ENCODE data around the gene MYO5A. TPM values are rescaled to one million over a fixed set of nuclear protein-coding genes. Genes with fewer than 3 reads are reported as not detected.

The MYO5A gene
- total and polyA plus RNA-seq, 2 donors (not counting 1 experiment from before 2014, with no cell fraction given): 12.2 to 44.4 TPM

- 100% methylated on average over 1 of the region's 4 CpGs for WGBS (ENCODE audit: insufficient coverage)
Observed at GRCh38 chr15:52524223-52525136, 4.2 kb downstream of the MYO5A start.

More at GRCh38 chr15:52524223-52525136, 4.2 kb downstream of the MYO5A start:
- ChIA-PET CTCF (interaction anchor here (0.8 kb wide), 2 partner anchors 58 to 268 kb away, joined by 3 read pairs; no protein-coding TSS in a partner anchor), POLR2A (interaction anchor here (0.6 kb wide), 1 partner anchor 20 kb away, joined by 4 read pairs; no protein-coding TSS in a partner anchor)
- no peak overlapping the region for H3K4me3 ChIP-seq (ENCODE audit: control extremely low read depth in 1 of 5, extremely low read depth in 1 of 5, insufficient read depth in 1 of 5, low read depth in 2 of 5, low read length in 4 of 5)
- H3K36me3 ChIP-seq (replicated peaks in 1 of 2; ENCODE audit: control extremely low read depth in 1 of 2, control insufficient read depth in 1 of 2, extremely low read depth in 1 of 2, insufficient read depth in 2 of 2, low read length in 1 of 2): no peaks in the 10 kb centered on the region
- H3K9me3 ChIP-seq (ENCODE audit: control extremely low read depth in 1 of 3, control insufficient read depth in 2 of 3, insufficient read depth in 1 of 3, low read length in 2 of 3): no peaks in the 10 kb centered on the region
- H3K4me2 ChIP-seq (replicated peaks; ENCODE audit: low read depth, low read length, poor library complexity, severe bottlenecking): no peak overlapping the region
- H3K4me1 Mint-ChIP-seq: peaks cover 45% of the 10 kb centered on the region
- no peaks in the 10 kb centered on the region for H3K9me3 Mint-ChIP-seq (ENCODE audit: insufficient read depth)
- H3K4me3 Mint-ChIP-seq: no peak overlapping the region
- no peak for TF ChIP-seq EZH2 (IDR thresholded peaks at IDR 0.05; ENCODE audit: borderline replicate concordance, insufficient read depth, low read depth, low read length, poor library complexity, severe bottlenecking)
- no peak for TF ChIP-seq CTCF (IDR thresholded peaks at IDR 0.05)
- H3K9ac ChIP-seq (ENCODE audit: low read length): no peak overlapping the region
- peaks cover 91% of the 10 kb centered on the region for H3K79me2 ChIP-seq (ENCODE audit: control insufficient read depth, insufficient read depth, low read length)
- no peak for DNase-seq
- no peak overlapping the region for H3K27ac Mint-ChIP-seq
- intact Hi-C loops (cut with micrococcal nuclease): loop anchor here (5.0 kb wide), 2 partner anchors 42 to 152 kb away; no protein-coding TSS in a partner anchor
- no peak overlapping the region for H3K27ac ChIP-seq (ENCODE audit: low read length in 2 of 2)
- H4K20me1 ChIP-seq (ENCODE audit: control insufficient read depth, insufficient read depth, low read length, poor library complexity, severe bottlenecking): peaks cover 37% of the 10 kb centered on the region
- H3K27me3 ChIP-seq (replicated peaks in 1 of 4; ENCODE audit: control extremely low read depth in 1 of 4, control insufficient read depth in 3 of 4, insufficient read depth in 4 of 4, low read length in 3 of 4): no peaks in the 10 kb centered on the region
- H3K4me1 ChIP-seq (ENCODE audit: control insufficient read depth in 2 of 2, insufficient read depth in 2 of 2, low read length in 2 of 2): peaks cover 6 to 14% of the 10 kb centered on the region in 2 donors
- no peak for ATAC-seq (ENCODE audit: low read depth)
- H3K27me3 Mint-ChIP-seq: no peaks in the 10 kb centered on the region
- no peak overlapping the region for H2AFZ ChIP-seq (ENCODE audit: insufficient read depth, low read depth, low read length, poor library complexity, severe bottlenecking)

Data from B cell (primary cell).